Keratinocyte (primary cell): ENCODE measurements around the gene UPB1. TPM values are rescaled to one million over a fixed set of nuclear protein-coding genes. Genes with fewer than 3 reads are reported as not detected.
A peak's percentile ranks its signal among the peaks of the same experiment; 100 is the strongest.

ENCODE experiments used
- DNase-seq: peaks from one replicate; pipeline ENCODE4 v3.0.0-alpha.2; 2011; ENCODE audit warnings: low read depth, missing footprints, low spot score
- FAIRE-seq: peaks from 2 replicates; lab custom pipeline; 2011; peaks lifted over from hg19 to GRCh38; lab: Jason Lieb, UNC
- H2AFZ ChIP-seq: 2 replicates; pipeline ENCODE4 v1.6.0; 2012; ENCODE audit warnings: low read length, control low read depth, inconsistent platforms; ENCODE audit not compliant: control insufficient read depth
- H3K27ac ChIP-seq: 2 replicates; pipeline ENCODE4 v1.5.1; 2011; ENCODE audit warnings: low read length; ENCODE audit not compliant: control insufficient read depth, insufficient read depth
- H3K27me3 ChIP-seq: 3 replicates; pipeline ENCODE4 v1.6.0; 2011; ENCODE audit warnings: low read length; ENCODE audit not compliant: control insufficient read depth, insufficient read depth; ENCODE audit errors: extremely low read depth
- H3K36me3 ChIP-seq, 2 experiments: 2 replicates in 1 of 2; 3 replicates in 1 of 2; pipeline ENCODE4 v1.5.1; 2011; ENCODE audit warnings: low read length in 2 of 2, mild to moderate bottlenecking in 1 of 2; ENCODE audit not compliant: control insufficient read depth in 2 of 2, insufficient read depth in 2 of 2; ENCODE audit errors: extremely low read depth in 1 of 2
- H3K4me1 ChIP-seq: 3 replicates; pipeline ENCODE4 v1.5.1; 2011; ENCODE audit warnings: low read length; ENCODE audit not compliant: control insufficient read depth, insufficient read depth; ENCODE audit errors: extremely low read depth
- H3K4me2 ChIP-seq: 3 replicates; pipeline ENCODE4 v1.6.0; 2011; ENCODE audit warnings: low read depth, low read length; ENCODE audit not compliant: control insufficient read depth, insufficient read depth; ENCODE audit errors: extremely low read depth
- H3K4me3 ChIP-seq, 3 experiments: fragments of 200-600 bp in 1 of 3; sonication (generic) in 1 of 3; 2 replicates in 2 of 3; 3 replicates in 1 of 3; pipeline ENCODE4 v1.5.1; 2011 to 2016; ENCODE audit warnings: low read length in 3 of 3, mild to moderate bottlenecking in 3 of 3, control low read depth in 2 of 3, inconsistent platforms in 1 of 3, low read depth in 1 of 3, mixed read lengths in 1 of 3, mixed run types in 1 of 3, moderate library complexity in 1 of 3; ENCODE audit not compliant: control insufficient read depth in 2 of 3, insufficient read depth in 2 of 3; ENCODE audit errors: extremely low read depth in 1 of 3
- H3K79me2 ChIP-seq: 2 replicates; pipeline ENCODE4 v1.6.0; 2012; ENCODE audit warnings: low read length; ENCODE audit not compliant: control insufficient read depth, insufficient read depth
- H3K9ac ChIP-seq: 3 replicates; pipeline ENCODE4 v1.6.0; 2011; ENCODE audit warnings: low read length; ENCODE audit not compliant: control insufficient read depth, insufficient read depth; ENCODE audit errors: extremely low read depth
- H3K9me1 ChIP-seq: 3 replicates; pipeline ENCODE4 v1.6.0; 2011; ENCODE audit warnings: low read length; ENCODE audit not compliant: control insufficient read depth, insufficient read depth; ENCODE audit errors: extremely low read depth
- H3K9me3 ChIP-seq: 2 replicates; pipeline ENCODE4 v1.5.1; 2012; ENCODE audit warnings: low read depth, low read length; ENCODE audit not compliant: control insufficient read depth
- H4K20me1 ChIP-seq: 3 replicates; pipeline ENCODE4 v1.6.0; 2011; ENCODE audit warnings: low read length; ENCODE audit not compliant: control insufficient read depth, insufficient read depth; ENCODE audit errors: extremely low read depth
- EZH2 ChIP-seq: IDR thresholded peaks from one replicate; pipeline ENCODE4 v1.6.1; 2012; ENCODE audit warnings: inconsistent platforms, mild to moderate bottlenecking, low read length, moderate library complexity
- dilution Hi-C: fragments of 300-500 bp; cut with MboI; formaldehyde crosslinking; loops from one replicate; pipeline ENCODE4 v1.7.0; 2020; ENCODE audit warnings: low sequenced_read_pairs; ENCODE audit not compliant: extremely low pct_ligation_motif_present
- polyA plus RNA-seq, 5 experiments: library from polyadenylated mRNA; depleted of rRNA in 3 of 5; stranded (reverse) in 3 of 5; stranded (forward) in 1 of 5; unstranded in 1 of 5; fragments of >200 nt; gene quantifications; 1 replicate in 1 of 5; 2 replicates in 3 of 5; 3 replicates in 1 of 5; pipeline versions ENCODE4 v1.2.1 to v1.2.3, GENCODE V29; 2011 to 2012; ENCODE audit warnings: missing spikeins in 2 of 5, low read depth in 1 of 5, low replicate concordance in 1 of 5
- TF ChIP-seq, protein P1 (sequence below), 3 experiments: IDR thresholded peaks in 1 of 3; conservative IDR thresholded peaks in 1 of 3; optimal IDR thresholded peaks in 1 of 3; 2 replicates in 2 of 3; 3 replicates in 1 of 3; pipeline versions ENCODE3 to v1.5.1; 2011; ENCODE audit warnings: low read length in 3 of 3, mild to moderate bottlenecking in 3 of 3, moderate library complexity in 2 of 3, control low read depth in 1 of 3, inconsistent platforms in 1 of 3; ENCODE audit not compliant: insufficient read depth in 2 of 3; ENCODE audit errors: extremely low read depth in 1 of 3

Gene UPB1
- polyA plus RNA-seq, 1 donor (not counting 4 experiments of a cell fraction or from before 2014, with no cell fraction given), result not detected

DNA sequence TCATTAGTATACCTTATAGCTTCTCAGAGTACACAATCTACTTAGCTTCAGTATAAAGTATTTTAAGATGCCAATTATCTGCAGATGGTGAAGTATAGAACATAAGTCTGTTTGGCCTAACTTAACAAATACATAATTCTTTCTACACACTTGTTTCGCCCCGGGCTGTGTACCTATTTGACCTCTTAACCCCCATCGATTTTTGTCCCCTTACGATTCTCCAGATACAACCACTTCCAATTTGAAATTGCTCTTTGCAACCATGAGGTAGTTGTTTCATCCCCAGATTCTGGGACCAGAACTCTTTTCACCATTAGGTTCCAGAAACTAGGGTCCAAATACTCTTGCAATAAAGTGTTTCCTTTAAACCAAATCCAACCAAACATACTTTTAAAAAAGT is 10.0 kb upstream of the UPB1 start:
- no peak overlapping the region for H2AFZ ChIP-seq
- H3K27ac ChIP-seq, result no peak overlapping the region
- FAIRE-seq, result no peak
- DNase-seq, result no peak
- dilution Hi-C loops, result no loop called here
- no peaks in the 10 kb centered on the region for H3K27me3 ChIP-seq
- H3K4me1 ChIP-seq, result peaks cover 61% of the 10 kb centered on the region
- H3K79me2 ChIP-seq, result no peaks in the 10 kb centered on the region
- H3K9me3 ChIP-seq, result no peaks in the 10 kb centered on the region
- TF ChIP-seq EZH2, result no peak
- TF ChIP-seq, protein P1, sequence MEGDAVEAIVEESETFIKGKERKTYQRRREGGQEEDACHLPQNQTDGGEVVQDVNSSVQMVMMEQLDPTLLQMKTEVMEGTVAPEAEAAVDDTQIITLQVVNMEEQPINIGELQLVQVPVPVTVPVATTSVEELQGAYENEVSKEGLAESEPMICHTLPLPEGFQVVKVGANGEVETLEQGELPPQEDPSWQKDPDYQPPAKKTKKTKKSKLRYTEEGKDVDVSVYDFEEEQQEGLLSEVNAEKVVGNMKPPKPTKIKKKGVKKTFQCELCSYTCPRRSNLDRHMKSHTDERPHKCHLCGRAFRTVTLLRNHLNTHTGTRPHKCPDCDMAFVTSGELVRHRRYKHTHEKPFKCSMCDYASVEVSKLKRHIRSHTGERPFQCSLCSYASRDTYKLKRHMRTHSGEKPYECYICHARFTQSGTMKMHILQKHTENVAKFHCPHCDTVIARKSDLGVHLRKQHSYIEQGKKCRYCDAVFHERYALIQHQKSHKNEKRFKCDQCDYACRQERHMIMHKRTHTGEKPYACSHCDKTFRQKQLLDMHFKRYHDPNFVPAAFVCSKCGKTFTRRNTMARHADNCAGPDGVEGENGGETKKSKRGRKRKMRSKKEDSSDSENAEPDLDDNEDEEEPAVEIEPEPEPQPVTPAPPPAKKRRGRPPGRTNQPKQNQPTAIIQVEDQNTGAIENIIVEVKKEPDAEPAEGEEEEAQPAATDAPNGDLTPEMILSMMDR (optimal IDR thresholded peaks at IDR 0.05 in 1 of 3, IDR thresholded peaks at IDR 0.05 in 1 of 3, conservative IDR thresholded peaks at IDR 0.05 in 1 of 3; ENCODE audit: extremely low read depth in 1 of 3, insufficient read depth in 2 of 3, low read length in 3 of 3), result no peak
- no peaks in the 10 kb centered on the region for H4K20me1 ChIP-seq
- H3K9me1 ChIP-seq, result no peaks in the 10 kb centered on the region
- no peak overlapping the region for H3K9ac ChIP-seq
- no peak overlapping the region for H3K4me2 ChIP-seq
- H3K4me3 ChIP-seq, result no peak overlapping the region
- no peaks in the 10 kb centered on the region for H3K36me3 ChIP-seq

DNA sequence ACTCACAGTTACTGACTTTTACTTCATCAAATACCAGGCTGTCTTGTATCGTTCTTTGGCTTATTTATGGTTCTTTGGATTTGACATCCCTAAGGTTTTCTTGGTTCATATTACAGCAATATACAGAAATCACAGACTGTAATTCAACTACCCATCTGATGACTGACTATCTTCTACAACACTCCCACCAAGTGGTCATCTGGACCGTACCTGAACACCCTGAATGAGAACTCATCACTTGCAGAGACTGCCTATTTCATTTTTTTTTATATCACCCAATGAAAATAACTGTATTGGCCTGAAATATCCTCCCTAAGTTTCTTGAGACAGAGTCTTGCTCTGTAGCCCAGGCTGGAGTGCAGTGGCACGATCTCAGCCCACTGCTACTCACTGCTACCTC is 9.5 kb upstream of the UPB1 start:
- Histone ChIP-seq H3K27ac (no peak overlapping the region), H3K4me3 (no peak overlapping the region), H3K9me3 (no peaks in the 10 kb centered on the region), H3K9me1 (no peaks in the 10 kb centered on the region), H3K79me2 (no peaks in the 10 kb centered on the region), H3K36me3 (no peaks in the 10 kb centered on the region), H3K4me1 (peaks cover 61% of the 10 kb centered on the region), H3K27me3 (no peaks in the 10 kb centered on the region), H2AFZ (no peak overlapping the region), H3K4me2 (no peak overlapping the region), H4K20me1 (no peaks in the 10 kb centered on the region), H3K9ac (no peak overlapping the region)
- TF ChIP-seq, protein P1 (optimal IDR thresholded peaks at IDR 0.05 in 1 of 3, IDR thresholded peaks at IDR 0.05 in 1 of 3, conservative IDR thresholded peaks at IDR 0.05 in 1 of 3; ENCODE audit: extremely low read depth in 1 of 3, insufficient read depth in 2 of 3, low read length in 3 of 3), result peak in 1 of 3 experiments; percentile 38
- no peak for TF ChIP-seq EZH2
- no peak for DNase-seq
- FAIRE-seq, result no peak
- dilution Hi-C loops, result no loop called here
